Suprapubic skin (tissue), 4 donors: Measurements from ENCODE around the gene CAMK1. TPM values are rescaled to one million over a fixed set of nuclear protein-coding genes. Genes with fewer than 3 reads are reported as not detected.

Experiments used
- DNase-seq, 2 donors: peaks; one replicate each; pipeline ENCODE4 v3.0.0-alpha.2; 2019; ENCODE audit warnings: low spot score in 2 of 2
- H3K27ac ChIP-seq: fragments of 200-600 bp; sonication (generic); one replicate; pipeline ENCODE4 v1.5.1; 2019
- H3K27me3 ChIP-seq: fragments of 200-600 bp; sonication (generic); one replicate; pipeline ENCODE4 v1.5.1; 2019
- H3K36me3 ChIP-seq: fragments of 200-600 bp; sonication (generic); one replicate; pipeline ENCODE4 v1.5.1; 2019
- H3K4me1 ChIP-seq: fragments of 200-600 bp; sonication (generic); one replicate; pipeline ENCODE4 v1.5.1; 2019
- H3K4me3 ChIP-seq: fragments of 200-600 bp; sonication (generic); one replicate; pipeline ENCODE4 v1.5.1; 2019; ENCODE audit warnings: mild to moderate bottlenecking
- H3K9me3 ChIP-seq: fragments of 200-600 bp; sonication (generic); one replicate; pipeline ENCODE4 v1.5.1; 2019
- EP300 ChIP-seq: sonication (generic); formaldehyde crosslinking; IDR thresholded peaks from one replicate; pipeline ENCODE4 v1.6.1; 2017; ENCODE audit warnings: antibody characterized with exemption
- POLR2A ChIP-seq, 2 donors: fragments of 450-650 bp; IDR thresholded peaks; one replicate each; pipeline ENCODE4 v1.6.1; 2017; ENCODE audit warnings: antibody characterized with exemption in 2 of 2, mild to moderate bottlenecking in 2 of 2, moderate library complexity in 2 of 2
- POLR2AphosphoS5 ChIP-seq, 3 donors: sonication (generic); formaldehyde crosslinking; IDR thresholded peaks; one replicate each; pipeline ENCODE4 v1.6.1; 2017; ENCODE audit warnings: antibody characterized with exemption in 3 of 3
- WGBS: methylation state at CpG from one replicate; pipeline ENCODE4 v1.1.5; 2018; 5-methylcytosine and 5-hydroxymethylcytosine counted together
- total RNA-seq, 4 donors: library from RNA; depleted of rRNA; stranded (reverse); fragments of >200 nt; gene quantifications; one replicate each; pipeline ENCODE4 v1.1.0, GENCODE V29; 2016
- TF ChIP-seq, protein P1 (sequence below), 2 donors: fragments of 200-600 bp in 1 of 2; fragments of 450-650 bp in 1 of 2; sonication (generic) in 1 of 2; IDR thresholded peaks; one replicate each; pipeline ENCODE4 v1.5.1; 2016 to 2019; ENCODE audit warnings: antibody characterized with exemption in 2 of 2, mild to moderate bottlenecking in 1 of 2, moderate library complexity in 1 of 2

Gene CAMK1
- total RNA-seq, 4 donors from 2014 or later: 3.3 to 13.0 (median 5.2) TPM

DNA sequence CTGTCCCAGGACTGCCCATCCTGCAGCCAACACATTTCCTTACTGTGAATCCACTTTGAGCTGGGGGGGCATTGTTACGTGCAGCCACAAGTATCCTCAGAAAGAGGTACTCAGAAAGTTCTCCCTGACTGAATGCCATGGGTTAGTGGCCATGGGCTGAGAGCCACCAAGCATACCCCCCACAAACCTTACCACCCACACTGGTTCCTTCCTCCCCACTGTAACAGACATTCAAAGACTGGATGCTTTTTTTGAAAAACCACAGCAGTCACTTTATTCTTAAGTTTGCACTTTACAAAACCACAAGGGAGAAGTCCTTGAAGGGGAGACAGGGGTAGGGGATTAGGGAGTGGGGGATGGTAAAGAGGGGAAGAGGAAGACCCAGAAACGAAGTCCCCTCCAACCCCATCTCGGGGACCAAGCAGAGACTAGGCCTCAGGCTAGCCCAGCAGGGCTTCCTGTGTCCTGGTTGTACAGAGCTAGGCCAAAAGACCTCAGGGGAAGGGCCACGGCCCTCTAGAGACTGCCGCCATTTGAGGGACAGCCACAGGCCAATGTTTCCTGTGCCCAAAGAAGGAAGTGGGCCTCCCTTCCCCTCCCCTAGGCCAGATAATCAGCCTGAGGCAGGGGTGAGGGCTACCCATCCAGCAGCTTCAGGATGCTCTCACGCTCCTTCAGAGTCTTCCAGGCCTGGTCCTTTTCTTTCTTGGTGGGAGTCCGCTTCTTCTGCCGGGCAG is 10.1 kb upstream of the CAMK1 start:
- H3K4me1 ChIP-seq: peaks cover 11% of the 10 kb centered on the region
- no peak overlapping the region for H3K4me3 ChIP-seq
- WGBS: 69% methylated on average over 8 of the region's 8 CpGs
- H3K27me3 ChIP-seq: no peaks in the 10 kb centered on the region
- TF ChIP-seq EP300 (no peak), POLR2A (IDR thresholded peaks at IDR 0.05) (no peak), POLR2AphosphoS5 (IDR thresholded peaks at IDR 0.05) (no peak)
- TF ChIP-seq, protein P1, sequence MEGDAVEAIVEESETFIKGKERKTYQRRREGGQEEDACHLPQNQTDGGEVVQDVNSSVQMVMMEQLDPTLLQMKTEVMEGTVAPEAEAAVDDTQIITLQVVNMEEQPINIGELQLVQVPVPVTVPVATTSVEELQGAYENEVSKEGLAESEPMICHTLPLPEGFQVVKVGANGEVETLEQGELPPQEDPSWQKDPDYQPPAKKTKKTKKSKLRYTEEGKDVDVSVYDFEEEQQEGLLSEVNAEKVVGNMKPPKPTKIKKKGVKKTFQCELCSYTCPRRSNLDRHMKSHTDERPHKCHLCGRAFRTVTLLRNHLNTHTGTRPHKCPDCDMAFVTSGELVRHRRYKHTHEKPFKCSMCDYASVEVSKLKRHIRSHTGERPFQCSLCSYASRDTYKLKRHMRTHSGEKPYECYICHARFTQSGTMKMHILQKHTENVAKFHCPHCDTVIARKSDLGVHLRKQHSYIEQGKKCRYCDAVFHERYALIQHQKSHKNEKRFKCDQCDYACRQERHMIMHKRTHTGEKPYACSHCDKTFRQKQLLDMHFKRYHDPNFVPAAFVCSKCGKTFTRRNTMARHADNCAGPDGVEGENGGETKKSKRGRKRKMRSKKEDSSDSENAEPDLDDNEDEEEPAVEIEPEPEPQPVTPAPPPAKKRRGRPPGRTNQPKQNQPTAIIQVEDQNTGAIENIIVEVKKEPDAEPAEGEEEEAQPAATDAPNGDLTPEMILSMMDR (IDR thresholded peaks at IDR 0.05): no peak
- DNase-seq: no peak
- H3K27ac ChIP-seq: no peak overlapping the region
- no peaks in the 10 kb centered on the region for H3K9me3 ChIP-seq
- H3K36me3 ChIP-seq: peaks cover 40% of the 10 kb centered on the region

DNA sequence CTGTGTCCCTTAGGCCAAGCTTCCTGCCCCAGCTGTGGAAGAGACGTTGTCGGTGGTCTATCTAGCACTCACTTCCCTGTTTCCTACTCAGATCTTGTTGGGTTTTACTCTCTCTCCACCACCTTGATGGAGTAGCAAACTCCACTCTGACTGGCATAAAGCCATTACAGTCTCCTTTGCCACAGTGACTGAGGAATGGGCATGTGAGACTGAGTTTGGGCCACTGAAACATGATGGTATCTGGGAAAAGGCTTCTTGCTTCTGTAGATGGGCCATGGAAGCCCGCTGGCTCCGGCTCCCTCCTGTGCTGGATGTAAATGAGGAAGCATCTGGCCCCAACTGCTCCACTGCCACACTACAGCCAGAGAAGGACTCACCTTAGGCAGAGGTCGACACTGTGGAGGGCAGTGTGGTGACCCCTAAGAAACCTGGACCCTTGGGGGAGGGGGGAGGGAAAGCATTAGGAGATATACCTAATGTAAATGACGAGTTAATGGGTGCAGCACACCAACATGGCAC is 9.4 kb upstream of the CAMK1 start:
- Histone ChIP-seq H3K36me3 (peaks cover 33% of the 10 kb centered on the region), H3K27ac (no peak overlapping the region)

DNA sequence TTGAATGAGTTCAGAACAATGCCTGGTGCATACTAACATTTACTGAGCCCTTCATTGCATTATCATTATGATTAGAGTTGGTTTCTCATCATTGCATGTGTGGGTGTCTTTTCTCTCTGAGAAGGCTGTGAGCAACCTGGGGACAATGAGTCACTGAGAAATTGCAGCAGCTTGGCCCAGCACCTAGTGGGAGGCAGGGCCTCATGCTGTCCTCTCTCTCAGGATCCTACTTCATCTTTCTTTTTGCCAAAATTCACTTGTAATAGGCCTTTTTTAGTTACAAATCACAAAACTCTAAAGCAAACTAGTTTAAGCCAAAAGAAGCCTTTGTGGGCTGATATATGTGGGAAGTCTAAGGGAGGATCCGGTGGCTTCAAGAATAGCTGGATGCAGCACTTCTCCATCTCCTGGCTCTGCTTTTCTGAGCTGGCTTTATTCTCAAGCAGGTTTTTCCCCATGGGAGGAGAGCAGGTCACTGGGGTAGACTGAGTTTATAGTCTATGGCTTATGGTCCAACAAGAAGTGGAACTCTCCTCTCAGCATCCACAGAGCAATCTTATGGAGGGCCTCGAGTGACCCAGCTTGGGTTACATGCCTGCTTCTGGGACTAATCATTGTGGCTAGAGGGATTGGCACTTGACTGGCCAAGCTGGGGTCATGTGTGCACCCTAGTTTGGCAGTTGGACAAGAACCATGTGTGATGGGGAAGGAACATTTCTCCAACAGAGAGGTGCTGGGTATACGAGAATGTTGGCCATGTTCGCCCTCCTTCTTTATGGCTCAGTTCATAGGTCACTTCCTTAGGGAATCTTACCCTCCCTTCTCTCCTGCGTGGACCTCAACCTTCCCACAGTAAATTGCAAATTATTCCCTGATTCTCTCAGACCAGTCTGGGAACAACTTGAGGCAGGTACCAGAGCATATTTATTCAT is 8.7 kb upstream of the CAMK1 start:
- H3K4me3 ChIP-seq: no peak overlapping the region
- no peak overlapping the region for H3K27ac ChIP-seq
- DNase-seq: no peak
- no peaks in the 10 kb centered on the region for H3K27me3 ChIP-seq
- WGBS: 67% methylated on average over 4 of the region's 5 CpGs
- H3K4me1 ChIP-seq: peaks cover 11% of the 10 kb centered on the region
- peaks cover 26% of the 10 kb centered on the region for H3K36me3 ChIP-seq
- H3K9me3 ChIP-seq: no peaks in the 10 kb centered on the region
- TF ChIP-seq POLR2AphosphoS5 (IDR thresholded peaks at IDR 0.05): no peak
- TF ChIP-seq POLR2A (IDR thresholded peaks at IDR 0.05): no peak
- TF ChIP-seq EP300: no peak
- TF ChIP-seq, protein P1 (IDR thresholded peaks at IDR 0.05): no peak

More for the DNA sequence above, 9.4 kb upstream of the CAMK1 start:
- no peaks in the 10 kb centered on the region for H3K27me3 ChIP-seq
- no peak overlapping the region for H3K4me3 ChIP-seq
- H3K9me3 ChIP-seq: no peaks in the 10 kb centered on the region
- no peak for DNase-seq
- peaks cover 11% of the 10 kb centered on the region for H3K4me1 ChIP-seq
- TF ChIP-seq, protein P1 (IDR thresholded peaks at IDR 0.05): no peak
- TF ChIP-seq POLR2AphosphoS5 (IDR thresholded peaks at IDR 0.05) (no peak), EP300 (no peak), POLR2A (IDR thresholded peaks at IDR 0.05) (no peak)
- WGBS: 77% methylated on average over 5 of the region's 6 CpGs

DNA sequence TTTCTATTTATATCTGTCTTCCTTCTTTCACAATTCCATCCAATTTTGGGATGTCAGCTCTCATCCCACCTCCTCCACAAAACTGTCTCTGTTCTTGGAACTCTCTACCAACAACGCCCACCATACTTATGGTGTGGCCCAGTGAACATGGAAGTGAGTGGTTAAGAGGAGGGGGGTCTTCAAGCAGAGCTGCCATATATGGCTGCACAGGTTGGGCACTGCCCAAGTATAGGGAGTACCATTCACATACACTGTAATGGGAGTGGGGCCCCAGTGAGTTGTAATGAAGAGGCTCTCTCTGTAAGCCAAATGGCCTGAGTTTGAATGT is 7.9 kb upstream of the CAMK1 start:
- 86% methylated on average over 1 of the region's 1 CpG for WGBS
- Histone ChIP-seq H3K27ac (no peak overlapping the region), H3K4me3 (no peak overlapping the region), H3K9me3 (no peaks in the 10 kb centered on the region), H3K27me3 (no peaks in the 10 kb centered on the region), H3K36me3 (peaks cover 20% of the 10 kb centered on the region), H3K4me1 (peaks cover 11% of the 10 kb centered on the region)
- no peak for DNase-seq
- TF ChIP-seq, protein P1 (IDR thresholded peaks at IDR 0.05): no peak
- TF ChIP-seq POLR2AphosphoS5 (IDR thresholded peaks at IDR 0.05): no peak
- no peak for TF ChIP-seq POLR2A (IDR thresholded peaks at IDR 0.05)
- no peak for TF ChIP-seq EP300
